Midbrain (tissue), 1 donor: Measurements from ENCODE around the gene TMEM121B.

Experiments used
- DNase-seq: peaks from one replicate; lab custom pipeline; 2025; lab: John Stamatoyannopoulos, UW

TMEM121B gene

DNA sequence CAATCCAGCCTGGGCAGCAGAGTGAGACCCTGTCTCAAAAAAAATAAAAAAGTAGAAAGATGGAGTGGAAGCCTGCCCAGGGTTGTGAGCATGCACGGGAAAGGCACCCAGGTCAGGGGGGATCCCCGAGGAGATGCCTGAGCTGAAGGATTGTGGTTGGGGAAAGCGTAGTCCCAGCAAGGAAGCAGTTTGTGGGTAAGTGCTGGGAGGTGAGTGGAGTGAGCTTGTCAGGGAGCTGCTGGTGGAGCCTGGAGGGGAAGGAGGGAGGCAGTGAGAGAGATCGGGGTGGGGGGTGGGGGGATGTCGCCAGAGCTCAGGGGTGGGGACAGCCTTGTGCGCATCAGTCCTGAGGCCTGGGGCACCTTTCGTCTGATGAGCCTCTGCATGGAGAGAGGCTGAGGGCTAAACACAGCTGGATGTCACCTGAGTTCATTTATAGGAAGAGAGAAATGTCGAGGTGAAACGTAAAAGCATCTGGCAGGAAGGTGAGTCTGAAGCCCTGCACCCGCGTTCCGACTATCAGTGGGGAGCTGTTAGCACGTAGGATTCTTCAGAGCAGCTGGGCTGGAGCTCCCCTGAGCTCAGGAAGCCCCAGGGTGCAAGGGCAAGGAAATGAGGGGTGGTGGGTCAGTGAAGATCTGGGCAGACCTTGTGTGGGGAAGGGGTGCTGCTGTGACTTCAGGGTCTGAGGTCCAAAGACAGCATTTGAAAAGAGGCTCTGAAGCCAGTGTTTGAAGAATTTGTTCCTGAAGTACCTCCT is 10.2 kb downstream of the TMEM121B start:
- no peak for DNase-seq

DNA sequence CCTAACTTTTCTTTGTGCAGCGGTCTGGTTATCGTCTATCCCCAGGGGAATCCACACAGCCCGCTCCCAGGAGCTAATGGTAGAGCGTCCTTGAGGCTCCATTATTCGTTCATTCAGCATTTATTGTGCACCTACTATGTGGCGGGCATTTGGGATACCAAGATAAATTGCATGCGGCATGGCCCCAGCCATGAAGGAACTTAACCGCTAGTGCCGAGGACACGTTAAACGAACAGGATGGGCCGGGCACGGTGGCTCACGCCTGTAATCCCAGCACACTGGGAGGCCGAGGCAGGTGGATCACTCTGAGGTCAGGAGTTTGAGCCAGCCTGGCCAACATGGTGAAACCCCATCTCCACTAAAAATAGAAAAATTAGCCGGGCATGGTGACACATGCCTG is 11.2 kb downstream of the TMEM121B start:
- DNase-seq = no peak

DNA sequence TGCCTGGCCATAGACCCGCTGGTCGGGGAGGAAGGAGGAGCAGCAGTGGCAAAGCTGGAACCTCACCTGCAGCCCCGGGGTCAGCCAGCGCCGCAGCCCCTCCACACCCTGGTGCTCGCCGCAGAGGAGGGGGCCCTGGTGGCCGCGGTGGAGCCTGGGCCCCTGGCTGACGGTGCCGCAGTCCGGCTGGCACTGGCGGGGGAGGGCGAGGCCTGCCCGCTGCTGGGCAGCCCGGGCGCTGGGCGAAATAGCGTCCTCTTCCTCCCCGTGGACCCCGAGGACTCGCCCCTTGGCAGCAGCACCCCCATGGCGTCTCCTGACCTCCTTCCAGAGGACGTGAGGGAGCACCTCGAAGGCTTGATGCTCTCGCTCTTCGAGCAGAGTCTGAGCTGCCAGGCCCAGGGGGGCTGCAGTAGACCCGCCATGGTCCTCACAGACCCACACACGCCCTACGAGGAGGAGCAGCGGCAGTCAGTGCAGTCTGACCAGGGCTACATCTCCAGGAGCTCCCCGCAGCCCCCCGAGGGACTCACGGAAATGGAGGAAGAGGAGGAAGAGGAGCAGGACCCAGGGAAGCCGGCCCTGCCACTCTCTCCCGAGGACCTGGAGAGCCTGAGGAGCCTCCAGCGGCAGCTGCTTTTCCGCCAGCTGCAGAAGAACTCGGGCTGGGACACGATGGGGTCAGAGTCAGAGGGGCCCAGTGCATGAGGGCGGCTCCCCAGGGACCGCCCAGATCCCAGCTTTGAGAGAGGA is 11.9 kb downstream of the TMEM121B start:
- no peak for DNase-seq

DNA sequence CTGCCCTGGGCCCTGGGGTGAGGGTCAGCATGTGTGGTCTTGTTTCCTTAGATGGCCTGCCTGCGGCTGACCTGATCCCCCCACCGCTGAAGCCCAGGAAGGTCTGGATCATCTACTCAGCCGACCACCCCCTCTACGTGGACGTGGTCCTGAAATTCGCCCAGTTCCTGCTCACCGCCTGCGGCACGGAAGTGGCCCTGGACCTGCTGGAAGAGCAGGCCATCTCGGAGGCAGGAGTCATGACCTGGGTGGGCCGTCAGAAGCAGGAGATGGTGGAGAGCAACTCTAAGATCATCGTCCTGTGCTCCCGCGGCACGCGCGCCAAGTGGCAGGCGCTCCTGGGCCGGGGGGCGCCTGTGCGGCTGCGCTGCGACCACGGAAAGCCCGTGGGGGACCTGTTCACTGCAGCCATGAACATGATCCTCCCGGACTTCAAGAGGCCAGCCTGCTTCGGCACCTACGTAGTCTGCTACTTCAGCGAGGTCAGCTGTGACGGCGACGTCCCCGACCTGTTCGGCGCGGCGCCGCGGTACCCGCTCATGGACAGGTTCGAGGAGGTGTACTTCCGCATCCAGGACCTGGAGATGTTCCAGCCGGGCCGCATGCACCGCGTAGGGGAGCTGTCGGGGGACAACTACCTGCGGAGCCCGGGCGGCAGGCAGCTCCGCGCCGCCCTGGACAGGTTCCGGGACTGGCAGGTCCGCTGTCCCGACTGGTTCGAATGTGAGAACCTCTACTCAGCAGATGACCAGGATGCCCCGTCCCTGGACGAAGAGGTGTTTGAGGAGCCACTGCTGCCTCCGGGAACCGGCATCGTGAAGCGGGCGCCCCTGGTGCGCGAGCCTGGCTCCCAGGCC is 12.7 kb downstream of the TMEM121B start:
- DNase-seq = no peak

DNA sequence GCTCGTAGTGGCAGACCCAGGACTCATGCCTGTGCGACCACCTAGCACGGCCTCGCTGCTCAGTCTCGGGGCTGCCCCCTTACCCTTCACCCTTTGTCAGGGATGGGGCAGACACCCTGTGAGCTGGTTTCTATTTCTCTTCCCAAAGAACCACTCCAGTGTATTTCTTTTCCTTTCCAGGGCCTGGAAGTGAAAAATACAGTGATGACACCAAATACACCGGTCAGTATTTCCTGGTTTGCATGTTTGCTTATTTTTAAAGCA is 13.7 kb downstream of the TMEM121B start:
- no peak for DNase-seq

DNA sequence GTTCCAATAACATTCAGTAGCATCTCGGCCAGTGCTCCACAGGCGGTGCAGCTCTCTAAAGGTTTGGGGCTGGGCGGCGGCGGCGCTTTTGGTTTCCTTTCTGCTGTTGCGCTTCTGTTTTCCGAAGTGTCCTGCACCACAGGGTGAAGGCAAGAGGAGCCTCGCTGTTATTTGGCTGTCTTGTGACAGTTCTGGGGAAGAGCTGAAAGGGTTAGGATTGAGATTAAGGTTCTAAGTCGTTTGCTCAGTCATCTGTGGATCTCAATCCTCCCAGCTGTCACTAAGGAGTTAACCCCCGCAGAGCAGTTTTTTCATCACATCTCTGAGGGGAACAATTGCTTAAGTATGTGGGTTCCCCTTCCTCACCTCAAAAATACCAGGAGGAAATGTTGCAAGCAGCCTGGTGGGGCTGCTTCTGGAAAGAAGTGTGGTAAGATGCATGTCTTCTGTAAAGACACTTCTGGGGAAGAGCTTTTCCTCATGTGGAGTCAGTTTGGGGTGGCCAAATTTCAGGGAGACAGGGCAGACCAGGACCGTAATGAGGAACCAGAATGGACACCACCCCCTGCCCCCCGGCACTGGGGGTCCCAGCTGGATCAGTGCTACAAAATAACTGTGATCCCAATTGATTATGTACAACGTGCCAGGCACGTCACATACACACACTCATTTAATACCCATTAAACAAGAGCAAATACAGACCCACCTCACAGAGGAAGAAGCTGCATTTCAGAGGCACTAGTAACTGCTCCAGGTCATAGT is 14.2 kb downstream of the TMEM121B start:
- DNase-seq = peak; percentile 37

DNA sequence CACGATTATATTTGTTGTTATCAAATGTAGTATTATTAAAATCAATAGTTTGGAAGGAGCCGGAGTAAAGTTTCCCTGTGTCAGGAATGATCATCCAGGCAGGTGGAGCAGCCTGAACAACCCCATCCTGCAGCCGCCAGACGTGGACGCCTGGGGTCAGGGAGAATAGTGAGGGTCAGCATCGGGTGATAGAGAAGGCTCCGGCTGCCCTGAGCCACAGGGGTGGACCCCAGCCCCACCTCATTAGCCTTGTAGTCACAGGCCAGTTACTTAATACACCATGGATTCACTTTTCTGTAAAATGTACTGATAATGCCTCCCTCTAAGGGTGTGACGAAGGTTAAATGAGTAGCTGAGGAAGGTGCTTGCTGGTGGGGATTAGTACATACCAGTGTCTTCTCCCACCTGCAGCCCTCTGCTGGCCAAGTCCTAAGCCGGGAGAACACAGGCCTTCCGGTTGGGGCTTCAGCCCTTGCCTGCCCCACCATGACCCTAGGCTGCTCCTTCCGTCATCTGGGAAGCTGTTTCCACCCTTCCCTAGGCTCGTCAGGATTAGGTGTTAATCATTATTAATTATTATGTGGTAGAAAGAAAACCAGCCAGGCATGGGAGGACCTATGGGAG is 14.9 kb downstream of the TMEM121B start:
- DNase-seq = no peak

DNA sequence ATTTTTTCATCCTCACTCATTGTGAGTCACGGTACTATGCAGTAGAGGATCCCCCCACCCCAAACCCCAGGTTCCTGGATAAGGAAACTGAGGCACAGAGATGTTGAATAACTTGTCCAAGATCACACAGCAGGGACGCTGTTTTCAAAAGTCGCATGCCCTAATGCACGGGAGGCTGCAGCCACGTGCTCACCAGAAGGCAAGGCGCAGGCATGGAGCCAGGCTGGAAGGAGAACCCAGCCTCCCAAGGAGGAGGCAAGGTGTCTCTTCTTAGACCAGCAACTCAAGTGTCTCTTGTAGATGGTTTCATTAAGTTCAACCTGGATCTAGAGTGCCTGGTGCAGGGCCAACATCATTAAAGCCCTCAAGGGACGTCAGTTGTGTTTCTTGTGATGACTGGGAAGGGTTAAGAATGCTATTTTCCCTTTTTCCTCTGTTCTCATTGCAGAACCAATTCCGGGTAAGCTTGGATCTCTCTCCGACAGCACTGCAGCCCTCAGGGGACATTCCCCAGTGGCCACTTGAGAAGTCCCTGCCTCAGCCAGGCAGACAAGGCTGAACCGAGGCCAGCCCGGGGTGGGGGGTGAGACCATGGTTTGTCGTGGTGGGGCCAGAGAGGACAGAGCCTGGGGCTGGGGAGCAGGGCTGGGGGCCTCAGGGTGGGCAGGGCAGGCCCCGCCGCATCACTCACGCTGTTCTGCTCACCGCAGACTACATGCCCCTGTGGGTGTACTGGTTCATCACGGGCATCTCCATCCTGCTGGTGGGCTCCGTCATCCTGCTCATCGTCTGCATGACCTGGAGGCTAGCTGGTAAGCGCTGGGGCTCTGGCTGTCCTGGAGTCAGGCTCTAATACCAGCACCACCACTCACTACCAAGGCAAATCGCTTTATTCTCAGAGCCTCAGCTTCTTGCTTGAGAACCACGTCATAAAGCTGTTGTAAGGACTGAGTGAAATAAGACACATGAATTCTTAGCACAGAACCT is 15.7 kb downstream of the TMEM121B start:
- no peak for DNase-seq

DNA sequence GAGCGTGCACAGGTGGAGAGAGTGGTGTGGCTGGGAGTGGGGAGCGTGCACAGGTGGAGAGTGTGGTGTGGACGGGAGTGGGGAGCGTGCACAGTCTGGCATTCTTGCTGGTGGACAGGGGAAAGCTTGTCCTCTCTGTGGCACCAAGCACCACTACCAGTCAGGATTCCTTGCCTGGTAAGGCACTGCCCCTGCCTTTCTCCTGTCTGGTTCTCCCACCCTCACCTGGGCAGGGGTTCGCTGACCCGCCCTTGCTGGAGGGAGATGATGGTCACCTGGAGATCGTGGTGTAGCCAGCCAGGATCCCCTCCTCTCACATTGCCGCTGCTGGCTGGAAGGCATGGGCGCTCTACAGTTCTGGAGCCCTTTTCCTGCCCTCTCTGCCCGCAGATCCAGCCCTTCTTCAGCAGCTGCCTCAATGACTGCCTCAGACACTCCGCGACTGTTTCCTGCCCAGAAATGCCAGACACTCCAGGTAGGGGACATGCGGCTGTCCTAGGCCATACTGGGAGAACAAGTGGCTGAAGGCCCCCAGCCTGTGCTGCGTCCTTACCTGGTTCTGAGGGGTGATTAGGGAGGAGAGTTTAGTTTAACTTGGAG is 16.7 kb downstream of the TMEM121B start:
- DNase-seq = no peak

DNA sequence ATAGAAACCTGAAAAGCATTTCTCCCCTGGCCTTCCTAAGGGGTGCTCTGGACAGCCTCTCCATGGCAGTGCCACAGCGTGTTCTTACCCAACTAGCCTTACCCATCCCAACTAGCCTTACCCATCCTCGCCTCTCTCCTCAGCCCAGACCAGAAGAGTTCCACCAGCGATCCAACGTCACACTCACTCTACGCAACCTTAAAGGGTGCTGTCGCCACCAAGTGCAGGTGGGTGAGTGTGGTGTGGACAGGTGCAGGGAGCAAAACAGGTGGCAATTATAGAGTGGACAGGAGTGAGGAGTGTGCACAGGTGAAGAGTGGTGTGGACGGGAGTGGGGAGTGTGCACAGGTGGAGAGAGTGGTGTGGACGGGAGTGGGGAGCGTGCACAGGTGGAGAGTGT is 17.8 kb downstream of the TMEM121B start:
- no peak for DNase-seq

DNA sequence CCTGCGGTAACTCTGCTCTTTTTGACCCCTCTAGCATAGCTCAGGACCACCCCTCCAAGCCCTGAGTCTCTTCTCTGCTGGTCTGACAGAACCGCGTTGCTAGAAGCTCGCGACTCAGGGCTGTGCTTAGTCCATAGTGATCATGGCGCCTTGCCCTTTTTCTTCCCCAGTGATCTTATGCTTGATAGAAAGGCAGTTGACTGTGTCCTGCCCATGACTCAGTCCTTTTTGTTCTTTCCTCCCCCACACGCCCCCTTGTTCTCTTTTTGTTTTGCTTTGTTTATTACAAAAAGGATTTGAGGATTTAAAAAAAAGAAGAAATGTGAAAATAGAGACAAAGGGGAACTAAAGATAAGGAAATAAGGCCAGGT is 18.9 kb downstream of the TMEM121B start:
- DNase-seq = no peak

DNA sequence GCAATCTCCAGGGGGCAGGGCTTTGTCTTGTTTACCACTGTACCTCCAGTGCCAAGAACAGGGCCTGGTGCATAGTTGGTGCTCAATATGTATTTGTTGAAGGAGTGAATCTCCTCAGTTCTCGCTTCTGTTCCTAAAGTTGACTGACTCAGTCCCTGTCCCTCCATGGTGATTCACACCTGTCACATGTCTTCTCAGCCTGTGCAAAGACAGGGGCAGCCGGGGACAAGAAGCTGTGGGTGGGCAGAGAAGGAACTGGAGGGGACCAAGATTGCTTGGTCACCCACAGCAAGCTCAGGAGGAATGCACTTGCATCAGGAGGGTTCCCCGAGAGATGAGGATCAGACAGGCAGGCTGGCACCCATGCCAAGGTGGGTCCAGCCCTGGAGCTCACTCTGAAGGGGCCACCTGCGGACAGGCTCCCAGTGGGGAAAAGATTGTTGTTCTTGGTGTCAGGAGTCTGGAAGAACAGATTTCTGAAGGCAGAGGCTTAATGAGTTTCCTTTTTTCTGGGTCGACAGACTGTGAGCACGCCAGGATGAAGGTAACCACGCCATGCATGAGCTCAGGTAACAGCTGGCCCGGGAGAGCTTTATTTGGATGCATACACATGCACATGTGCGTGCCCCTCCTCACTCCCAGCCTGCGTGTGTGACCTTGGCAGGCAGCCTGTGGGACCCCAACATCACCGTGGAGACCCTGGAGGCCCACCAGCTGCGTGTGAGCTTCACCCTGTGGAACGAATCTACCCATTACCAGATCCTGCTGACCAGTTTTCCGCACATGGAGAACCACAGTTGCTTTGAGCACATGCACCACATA is 19.5 kb downstream of the TMEM121B start:
- DNase-seq = no peak

DNA sequence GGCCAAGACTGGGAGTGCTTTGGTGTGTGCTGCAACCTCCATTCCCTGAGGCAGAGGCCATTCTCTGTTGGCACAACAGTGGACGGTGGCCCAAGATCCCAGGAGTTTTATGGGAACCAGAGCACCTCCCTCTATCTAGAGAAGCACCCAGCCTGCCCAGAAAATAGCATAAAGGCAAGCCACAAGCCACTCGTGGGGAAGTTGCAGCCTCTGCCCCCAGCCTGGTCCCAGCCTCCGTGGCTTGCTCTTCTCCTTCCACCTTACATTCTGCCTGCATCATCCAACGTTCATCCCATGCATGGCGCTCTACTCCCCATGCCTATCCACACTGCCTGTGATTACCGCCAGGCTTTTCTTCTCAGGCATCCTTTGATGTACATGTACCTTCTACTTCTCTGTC is 20.5 kb downstream of the TMEM121B start:
- DNase-seq = no peak

DNA sequence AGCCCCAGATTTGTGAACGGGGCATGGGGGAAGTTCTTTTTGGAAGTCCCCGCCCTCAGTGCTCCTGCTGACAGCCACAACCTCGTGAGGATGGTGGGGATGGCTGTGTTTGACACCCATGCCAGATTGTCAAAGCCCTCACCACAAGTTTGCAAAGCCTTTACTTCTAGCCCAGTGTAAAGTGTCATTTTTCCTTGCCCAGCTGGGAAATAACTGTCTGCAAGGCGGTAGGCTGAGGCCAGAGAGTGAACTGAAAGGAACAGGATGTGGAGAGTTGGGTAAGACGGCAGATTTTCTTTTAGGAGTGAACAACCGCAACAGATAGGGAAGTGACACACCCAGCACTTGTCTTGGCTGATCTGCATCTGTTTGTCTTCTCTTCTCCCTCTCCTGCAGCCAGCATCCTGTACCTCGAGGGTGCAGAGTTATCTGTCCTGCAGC is 22.8 kb downstream of the TMEM121B start:
- DNase-seq = peak; percentile 47

DNA sequence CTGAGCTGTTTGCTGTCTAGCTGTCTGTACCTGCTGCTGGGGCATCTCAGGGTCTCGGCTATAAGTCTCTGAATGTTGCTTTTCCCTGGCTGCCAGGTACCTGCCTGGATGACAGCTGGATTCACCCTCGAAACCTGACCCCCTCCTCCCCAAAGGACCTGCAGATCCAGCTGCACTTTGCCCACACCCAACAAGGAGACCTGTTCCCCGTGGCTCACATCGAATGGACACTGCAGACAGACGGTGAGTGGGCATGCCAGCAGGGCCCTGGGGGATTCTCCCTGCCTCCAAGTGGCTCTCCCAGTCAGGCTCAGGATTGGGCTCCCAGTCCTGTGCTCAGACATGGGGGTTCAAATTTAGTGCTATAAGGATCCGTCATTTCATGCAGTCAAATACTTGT is 23.5 kb downstream of the TMEM121B start:
- no peak for DNase-seq

DNA sequence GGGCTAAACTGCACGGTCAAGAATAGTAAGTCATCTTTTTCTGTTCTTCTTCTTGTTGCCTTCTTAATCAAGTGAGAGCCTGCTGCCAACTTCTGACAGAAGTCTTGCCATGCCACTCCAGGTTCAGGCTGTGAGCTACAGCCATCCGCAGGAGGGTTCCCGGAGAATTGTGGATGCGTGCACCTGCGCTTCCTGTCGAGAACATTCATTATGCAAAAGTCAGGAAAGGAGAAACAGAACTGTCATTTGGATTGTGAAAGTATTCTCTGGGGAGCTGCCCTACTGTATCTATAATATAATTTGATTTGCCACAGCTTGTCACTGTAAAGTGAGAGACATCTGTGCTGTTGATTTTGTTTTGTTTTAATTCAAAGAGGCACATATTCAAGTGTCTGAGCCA is 24.1 kb downstream of the TMEM121B start:
- no peak for DNase-seq

DNA sequence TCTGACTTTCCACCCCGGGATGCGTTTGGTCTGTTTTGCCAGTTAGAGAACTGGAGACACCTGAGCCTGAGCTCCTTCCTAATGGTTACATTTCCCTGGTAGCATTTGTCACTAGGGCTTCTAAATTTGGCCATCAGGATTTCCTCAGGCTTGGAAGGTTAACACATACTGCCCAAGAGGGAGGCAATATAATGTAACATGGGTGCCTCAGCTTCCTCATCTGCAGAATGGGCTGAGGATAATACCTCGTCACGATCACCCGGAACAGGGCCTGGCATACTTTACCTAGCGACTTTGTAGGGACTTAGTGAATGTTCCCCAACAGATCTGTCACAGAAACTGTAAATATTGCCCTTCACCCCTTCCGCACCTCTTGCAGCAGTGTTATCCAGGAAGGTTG is 25.1 kb downstream of the TMEM121B start:
- no peak for DNase-seq

DNA sequence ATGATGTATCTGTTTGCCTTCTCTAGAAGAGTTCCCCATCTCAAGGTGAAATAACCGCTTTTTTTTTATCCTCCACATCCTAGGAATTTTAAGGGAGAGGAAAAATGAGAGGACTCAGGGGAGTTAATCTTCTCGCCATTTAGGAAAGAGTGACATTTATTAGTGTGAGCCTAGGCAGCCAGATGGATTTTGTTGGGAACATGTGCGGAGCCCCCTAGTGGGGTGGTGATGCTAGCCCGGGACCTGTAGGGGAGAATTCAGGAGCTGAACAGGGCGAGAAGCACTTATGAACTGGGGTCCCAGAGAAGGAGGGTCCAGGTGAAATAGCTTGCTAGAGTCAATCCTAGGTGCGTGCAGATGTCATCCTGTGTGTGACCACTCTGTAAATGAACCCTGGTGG is 25.6 kb downstream of the TMEM121B start:
- DNase-seq = no peak

DNA sequence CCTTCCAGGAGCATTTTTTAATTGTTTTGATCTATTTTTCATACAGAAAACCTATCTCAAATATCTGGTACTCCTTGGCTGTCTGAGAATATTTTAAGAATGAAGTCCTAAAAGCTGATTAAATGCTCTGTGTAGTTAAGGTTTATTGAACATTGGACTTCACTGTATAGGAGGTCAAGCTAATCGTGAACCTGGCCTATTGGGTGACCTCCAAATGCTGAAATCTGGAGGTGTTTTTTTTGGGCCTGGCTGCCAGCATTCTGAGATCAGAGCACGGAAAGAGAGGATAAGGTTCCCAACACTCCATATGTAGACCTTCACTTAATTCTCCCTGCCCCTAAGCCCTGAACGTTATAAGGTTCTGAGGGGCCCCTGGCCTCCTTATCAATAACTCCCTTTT is 28.1 kb downstream of the TMEM121B start:
- DNase-seq = no peak
